AG09309 (cell line): ENCODE results near the gene SLC25A38.

Source experiments
- DNase-seq: peaks from one replicate; pipeline ENCODE4 v3.0.0-alpha.2; 2010; ENCODE audit warnings: low read depth
- H3K4me3 ChIP-seq: 2 replicates; pipeline ENCODE4 v1.5.1; 2011; ENCODE audit warnings: mild to moderate bottlenecking, low read depth, low read length, moderate library complexity; ENCODE audit not compliant: control insufficient read depth
- CTCF ChIP-seq: IDR thresholded peaks from 2 replicates; pipeline ENCODE4 v1.5.1; 2011; ENCODE audit warnings: mild to moderate bottlenecking, low read depth, low read length, inconsistent platforms; ENCODE audit not compliant: insufficient read depth, control insufficient read depth; ENCODE audit errors: missing control alignments

Gene SLC25A38

GRCh38 chr3:39383045-39383880 lies at the start of gene SLC25A38:
Gene SLC25A38 (plus strand): TSS chr3:39383370. CDS start chr3:39383725, 355 bp downstream.
- peak within 1 kb of the TSS; percentile 54 for H3K4me3 ChIP-seq
- TF ChIP-seq CTCF = peak; percentile 1
- DNase-seq = peak; percentile 43

- TF ChIP-seq CTCF = no peak
- no peak for DNase-seq
- no peak overlapping the region for H3K4me3 ChIP-seq
Measured at GRCh38 chr3:39333607-39334006, 49.6 kb upstream of the SLC25A38 start.

GRCh38 chr3:39334205-39334604 lies 49.0 kb upstream of the SLC25A38 start:
- H3K4me3 ChIP-seq = no peak overlapping the region
- TF ChIP-seq CTCF = no peak
- DNase-seq = no peak

GRCh38 chr3:39338201-39338600 lies 45.0 kb upstream of the SLC25A38 start:
- DNase-seq = no peak
- H3K4me3 ChIP-seq = no peak overlapping the region
- TF ChIP-seq CTCF = no peak

- H3K4me3 ChIP-seq = no peak overlapping the region
- DNase-seq = no peak
- no peak for TF ChIP-seq CTCF
Measured at GRCh38 chr3:39339086-39339485, 44.1 kb upstream of the SLC25A38 start.

GRCh38 chr3:39343076-39343717 lies 40.0 kb upstream of the SLC25A38 start:
- no peak overlapping the region for H3K4me3 ChIP-seq
- TF ChIP-seq CTCF = no peak
- DNase-seq = no peak
